Adrenal gland (tissue), 5 donors: ENCODE measurements around the gene KCTD5.
"Not testable (repeated sequence)": the region's sequence is repeated elsewhere in the genome, so short reads cannot be mapped to it uniquely, and the experiment has no call there.

Experiments used
- CTCF ChIP-seq, 6 experiments: fragments of 450-650 bp in 4 of 6; fragments of 200-600 bp in 2 of 6; sonication (generic) in 1 of 6; IDR thresholded peaks; 1 replicate in 5 of 6; 2 replicates in 1 of 6; pipeline versions ENCODE4 v1.5.1 to v1.8.0; 2016 to 2021; ENCODE audit warnings: antibody characterized with exemption in 6 of 6, mild to moderate bottlenecking in 2 of 6, moderate library complexity in 1 of 6
- POLR2A ChIP-seq, 2 donors: fragments of 450-650 bp; IDR thresholded peaks; one replicate each; pipeline ENCODE4 v1.6.1; 2017; ENCODE audit warnings: antibody characterized with exemption in 2 of 2, mild to moderate bottlenecking in 2 of 2, moderate library complexity in 1 of 2
- donor health status: DM: no; HTN: no; CAD: no.

GRCh38 chr16:2670017-2670416 lies 12.3 kb upstream of the KCTD5 start:
- TF ChIP-seq POLR2A (IDR thresholded peaks at IDR 0.05) = not testable (repeated sequence)
- peak; percentile 45 to 72 (median 66) for TF ChIP-seq CTCF (IDR thresholded peaks at IDR 0.05)
